ENCODE results near the gene BCL3.
"Not testable (repeated sequence)": the region's sequence is repeated elsewhere in the genome, so short reads cannot be mapped to it uniquely, and the experiment has no call there.

BCL3 gene

DNA sequence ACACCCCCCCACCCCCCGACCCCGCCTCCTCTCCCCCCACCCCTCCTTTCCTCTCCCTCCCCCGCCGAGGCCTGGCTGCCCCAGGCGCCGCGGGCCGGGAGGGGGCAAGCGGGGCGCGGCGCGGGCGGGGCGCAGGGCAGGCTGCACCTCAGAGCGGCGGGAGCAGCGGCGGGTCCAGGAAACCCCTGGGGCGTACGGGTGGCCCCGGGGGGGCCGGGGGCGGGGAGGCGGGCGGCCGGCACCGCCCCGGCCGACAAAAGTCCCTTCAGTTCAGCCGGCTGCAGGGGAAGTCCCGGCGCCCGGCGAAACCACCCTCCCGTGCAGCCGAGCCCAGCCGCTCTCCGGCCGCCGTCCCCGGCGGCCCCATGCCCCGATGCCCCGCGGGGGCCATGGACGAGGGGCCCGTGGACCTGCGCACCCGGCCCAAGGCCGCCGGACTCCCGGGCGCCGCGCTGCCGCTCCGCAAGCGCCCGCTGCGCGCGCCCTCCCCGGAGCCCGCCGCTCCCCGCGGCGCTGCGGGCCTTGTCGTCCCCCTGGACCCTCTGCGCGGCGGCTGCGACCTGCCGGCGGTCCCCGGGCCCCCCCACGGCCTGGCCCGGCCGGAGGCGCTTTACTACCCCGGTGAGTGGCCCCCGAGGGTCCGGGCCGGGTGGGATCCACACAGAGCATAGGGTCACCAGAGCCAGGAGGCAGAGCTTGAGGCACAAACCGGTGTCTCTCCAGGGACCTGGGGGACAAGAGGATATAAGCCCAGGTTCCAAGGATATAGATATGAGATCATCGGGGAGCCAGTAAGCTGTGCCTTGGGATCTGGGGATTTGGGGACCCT lies at the start of gene BCL3:
Gene BCL3, plus strand, starts transcription at position 283 of the 829 bp plus-strand sequence. Its CDS starts 83 bp downstream, at position 366.
- DNase-seq: no peak

- DNase-seq: no peak
Measured at GRCh38 chr19:44700547-44700946, 48.0 kb upstream of the BCL3 start.

GRCh38 chr19:44701228-44701627 lies 47.3 kb upstream of the BCL3 start:
- no peak for DNase-seq

DNA sequence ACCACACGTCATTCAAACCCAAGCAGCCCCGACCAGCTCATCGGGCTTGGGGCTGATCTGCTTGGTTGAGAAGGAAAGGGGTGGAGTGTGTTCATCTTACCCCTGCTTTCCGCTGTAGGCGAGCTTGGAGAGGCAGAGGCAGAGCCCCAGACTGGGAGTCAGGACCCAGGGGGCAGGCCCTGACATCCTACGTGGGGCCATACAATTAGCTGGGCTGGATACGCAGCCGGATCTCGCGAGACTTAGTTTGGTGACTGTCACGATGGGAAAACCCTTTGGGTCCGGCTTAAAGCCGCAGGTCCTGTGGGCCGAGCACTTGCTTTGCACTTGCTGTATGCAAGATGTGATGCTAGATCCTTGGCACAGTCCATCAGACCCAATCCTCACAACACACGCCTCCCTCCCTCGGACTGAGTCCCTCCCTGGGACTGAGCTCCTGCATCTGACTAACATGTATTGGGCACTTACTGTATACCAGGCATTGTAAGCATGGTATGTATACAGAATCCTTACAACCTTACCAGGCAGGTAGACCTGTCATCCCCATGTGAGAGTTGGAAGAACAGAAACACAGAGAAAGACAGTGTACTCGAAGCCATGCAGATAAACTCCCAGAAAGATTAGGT lies 45.8 kb upstream of the BCL3 start:
- DNase-seq: no peak

DNA sequence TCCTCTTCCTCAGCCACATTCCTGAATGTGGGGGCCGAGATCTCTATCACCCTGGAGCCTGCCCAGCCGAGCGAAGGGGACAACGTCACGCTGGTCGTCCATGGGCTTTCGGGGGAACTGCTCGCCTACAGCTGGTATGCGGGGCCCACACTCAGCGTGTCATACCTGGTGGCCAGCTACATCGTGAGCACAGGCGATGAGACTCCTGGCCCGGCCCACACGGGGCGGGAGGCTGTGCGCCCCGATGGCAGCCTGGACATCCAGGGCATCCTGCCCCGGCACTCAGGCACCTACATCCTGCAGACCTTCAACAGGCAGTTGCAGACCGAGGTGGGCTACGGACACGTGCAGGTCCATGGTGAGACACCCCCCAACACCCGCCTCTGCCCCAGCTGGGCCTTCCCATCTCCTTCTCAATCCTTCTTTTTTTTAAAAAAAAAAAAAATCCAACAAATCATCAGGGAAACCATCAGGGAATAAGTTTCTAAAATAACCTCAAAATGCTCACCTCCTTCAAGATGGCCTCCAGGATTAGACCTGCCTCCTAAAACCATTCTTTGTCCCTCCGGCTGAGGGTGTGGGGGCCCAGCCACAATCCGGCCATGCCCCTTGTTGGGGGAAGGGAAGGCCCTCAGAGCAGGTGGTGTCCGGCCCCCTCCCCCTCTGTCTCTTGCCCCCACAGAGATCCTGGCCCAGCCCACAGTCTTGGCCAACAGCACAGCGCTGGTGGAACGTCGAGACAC lies 45.0 kb upstream of the BCL3 start:
- no peak for DNase-seq

- no peak for DNase-seq
Measured at GRCh38 chr19:44704982-44705381, 43.5 kb upstream of the BCL3 start.

DNA sequence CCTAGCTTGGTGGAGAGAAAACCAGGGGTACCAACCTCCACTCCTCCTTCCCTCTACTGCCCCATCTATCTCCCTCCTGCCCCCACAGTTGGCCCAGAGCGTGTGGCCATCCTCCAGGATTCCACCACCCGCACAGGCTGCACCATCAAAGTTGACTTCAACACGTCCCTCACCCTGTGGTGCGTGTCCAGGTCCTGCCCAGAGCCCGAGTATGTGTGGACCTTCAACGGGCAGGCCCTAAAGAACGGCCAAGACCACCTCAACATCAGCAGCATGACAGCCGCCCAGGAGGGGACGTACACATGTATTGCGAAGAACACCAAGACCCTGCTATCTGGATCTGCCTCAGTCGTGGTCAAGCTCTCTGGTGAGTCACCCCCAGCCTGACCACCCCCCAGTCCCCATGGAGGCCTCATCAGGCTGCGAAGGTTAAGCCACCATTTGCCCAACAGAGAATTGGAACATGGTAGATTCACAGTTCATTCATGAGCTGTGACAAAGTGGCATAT lies 43.0 kb upstream of the BCL3 start:
- no peak for DNase-seq

GRCh38 chr19:44706506-44707236 lies 41.8 kb upstream of the BCL3 start:
- DNase-seq: no peak

GRCh38 chr19:44707794-44708193 lies 40.7 kb upstream of the BCL3 start:
- DNase-seq: no peak

DNA sequence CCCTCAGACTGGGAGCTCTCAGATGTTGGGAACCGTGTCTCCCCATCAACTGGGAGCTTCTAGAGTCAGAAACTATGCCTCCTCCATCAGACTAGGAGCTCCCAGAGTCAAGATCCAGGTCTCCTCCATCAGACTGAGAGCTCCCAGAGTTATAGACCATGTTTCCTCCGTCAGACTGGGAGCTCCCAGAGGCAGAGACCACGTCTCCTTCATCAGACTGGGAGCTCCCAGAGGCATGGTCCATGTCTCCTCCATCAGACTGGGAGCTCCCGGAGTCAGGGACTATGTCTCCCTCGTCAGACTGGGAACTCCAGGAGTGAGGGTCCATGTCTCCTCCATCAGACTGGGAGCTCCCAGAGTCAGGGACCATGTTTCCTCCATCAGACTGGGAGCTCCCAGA lies 39.6 kb upstream of the BCL3 start:
- DNase-seq: no peak

DNA sequence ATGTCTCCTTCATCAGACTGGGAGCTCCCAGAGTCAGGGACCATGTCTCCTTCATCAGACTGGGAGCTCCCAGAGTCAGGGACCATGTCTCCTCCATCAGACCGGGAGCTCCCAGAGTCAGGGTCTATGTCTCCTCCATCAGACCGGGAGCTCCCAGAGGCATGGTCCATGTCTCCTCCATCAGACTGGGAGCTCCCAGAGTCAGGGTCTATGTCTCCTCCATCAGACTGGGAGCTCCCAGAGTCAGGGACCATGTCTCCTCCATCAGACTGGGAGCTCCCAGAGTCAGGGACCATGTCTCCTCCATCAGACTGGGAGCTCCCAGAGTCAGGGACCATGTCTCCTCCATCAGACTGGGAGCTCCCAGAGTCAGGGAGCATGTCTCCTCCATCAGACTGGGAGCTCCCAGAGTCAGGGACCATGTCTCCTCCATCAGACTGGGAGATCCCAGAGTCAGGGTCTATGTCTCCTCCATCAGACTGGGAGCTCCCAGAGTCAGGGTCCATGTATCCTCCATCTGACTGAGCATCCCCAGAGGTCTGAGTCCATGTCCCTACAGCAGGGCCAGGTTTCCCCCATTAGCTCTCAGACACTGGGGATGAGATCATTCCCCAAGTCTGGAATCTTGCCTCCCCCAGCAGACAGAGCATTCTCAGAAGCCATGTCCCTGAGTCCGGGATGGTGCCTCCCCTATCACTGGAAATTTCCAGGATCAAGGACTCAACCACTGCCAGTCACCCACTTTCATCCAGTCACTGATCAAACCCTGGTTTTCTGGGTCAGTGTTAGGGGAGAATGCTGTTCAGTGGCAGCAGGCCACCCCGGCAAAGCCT lies 38.9 kb upstream of the BCL3 start:
- DNase-seq: not testable (repeated sequence)

DNA sequence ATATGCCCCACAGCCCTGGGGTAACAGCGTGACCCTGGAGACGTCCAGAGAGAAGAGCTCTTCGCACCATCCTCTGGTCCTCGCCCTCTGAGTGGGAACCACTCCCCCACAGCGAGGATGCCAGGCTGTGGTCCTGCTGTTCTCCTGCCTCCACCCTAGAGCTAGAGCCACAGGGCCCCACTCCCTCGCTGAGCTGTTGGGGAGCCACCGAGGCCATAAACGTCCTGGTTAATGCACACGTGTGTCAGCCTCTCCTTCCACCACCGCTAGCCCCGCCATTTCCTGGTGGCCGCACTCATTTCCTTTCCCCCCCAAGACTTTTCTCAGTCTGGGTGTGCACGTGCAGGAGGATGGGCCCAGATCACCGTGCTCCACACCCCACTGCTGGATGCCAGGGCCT lies 38.0 kb upstream of the BCL3 start:
- DNase-seq: no peak

GRCh38 chr19:44712864-44713515 lies 35.5 kb upstream of the BCL3 start:
- no peak for DNase-seq

DNA sequence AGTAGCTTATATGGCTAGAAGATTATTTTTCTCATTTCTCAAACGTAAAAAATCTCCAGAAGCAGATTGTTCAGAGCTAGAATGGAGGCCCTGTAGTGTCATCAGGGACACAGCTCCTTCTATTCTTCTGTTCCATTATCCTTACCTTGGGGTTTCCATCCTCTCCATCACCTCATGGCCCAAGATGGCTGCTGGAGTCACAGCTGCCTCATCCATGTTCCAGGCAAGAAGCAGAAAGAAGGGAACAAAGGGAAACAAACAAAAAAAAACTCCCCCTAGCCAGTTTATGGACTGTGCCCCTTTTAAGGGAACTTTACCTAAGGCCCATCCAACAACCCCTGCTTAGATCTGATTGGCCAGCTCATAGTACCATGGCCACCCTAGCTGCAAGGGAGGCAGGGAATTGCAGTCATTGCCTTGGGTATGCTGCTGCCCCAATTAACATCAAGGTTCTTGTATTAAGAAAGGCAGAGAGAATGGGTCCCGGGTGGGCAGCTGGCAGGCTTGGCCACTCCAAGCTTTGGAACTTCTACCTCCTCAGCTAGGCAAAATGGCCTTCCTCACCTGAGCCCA lies 33.8 kb upstream of the BCL3 start:
- no peak for DNase-seq

DNA sequence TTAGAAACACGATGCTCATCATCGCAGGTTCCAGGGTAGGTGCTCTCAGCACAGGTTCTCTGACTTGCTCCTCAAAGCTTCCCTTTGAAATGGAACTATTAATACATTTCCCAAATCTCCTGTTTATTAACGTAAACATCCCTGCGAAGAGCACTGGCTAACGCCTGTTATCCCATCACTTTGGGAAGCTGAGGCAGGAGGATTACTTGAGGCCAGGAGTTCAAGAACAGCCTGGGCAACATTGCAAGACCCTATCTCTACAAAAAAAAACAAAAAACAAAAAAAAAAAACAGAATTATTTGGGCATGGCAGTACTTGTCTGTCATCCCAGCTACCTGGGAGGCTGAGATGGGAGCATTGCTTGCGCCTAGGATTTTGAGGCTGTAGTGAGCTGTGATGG lies 30.9 kb upstream of the BCL3 start:
- no peak for DNase-seq

DNA sequence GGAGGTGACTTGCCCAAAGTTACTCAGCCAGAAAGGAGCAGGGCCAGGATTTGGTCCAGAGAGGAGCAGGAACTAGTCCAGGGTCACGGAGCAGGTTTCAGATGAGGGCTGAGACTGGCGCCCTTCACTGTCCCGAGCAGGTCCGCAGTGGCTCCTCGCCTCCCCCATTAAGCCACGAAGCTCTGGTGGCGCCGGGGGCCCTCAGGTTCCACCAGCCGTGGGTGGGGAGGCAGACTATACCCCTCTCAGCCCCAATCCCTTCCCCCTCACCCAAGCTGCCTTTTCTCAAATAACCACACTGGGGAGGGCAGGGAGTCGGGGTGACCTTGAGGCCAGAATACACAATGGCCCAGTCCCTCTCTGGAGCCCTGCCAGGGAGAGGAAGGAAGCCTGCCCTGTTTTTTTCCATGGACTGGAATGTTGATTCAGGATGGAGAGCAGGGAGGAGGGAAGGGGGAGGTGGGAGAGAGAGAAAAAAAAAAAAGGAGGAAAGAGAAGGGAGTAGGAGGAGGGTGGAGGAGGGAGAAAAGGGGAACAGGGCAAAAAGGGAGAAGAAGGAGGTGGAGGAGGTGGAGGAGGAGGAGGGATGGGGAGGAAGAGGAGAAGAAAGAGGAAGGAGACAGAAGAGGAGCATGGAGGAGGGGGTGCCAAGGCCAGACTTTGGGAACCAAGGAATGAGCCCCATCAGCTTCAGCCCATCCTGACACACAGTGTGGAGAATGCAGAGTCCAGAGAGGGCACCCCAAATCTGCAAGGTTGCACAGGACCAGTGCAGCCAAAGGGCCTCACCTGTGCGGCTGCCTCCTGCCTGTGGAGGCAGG lies 29.9 kb upstream of the BCL3 start:
- no peak for DNase-seq

DNA sequence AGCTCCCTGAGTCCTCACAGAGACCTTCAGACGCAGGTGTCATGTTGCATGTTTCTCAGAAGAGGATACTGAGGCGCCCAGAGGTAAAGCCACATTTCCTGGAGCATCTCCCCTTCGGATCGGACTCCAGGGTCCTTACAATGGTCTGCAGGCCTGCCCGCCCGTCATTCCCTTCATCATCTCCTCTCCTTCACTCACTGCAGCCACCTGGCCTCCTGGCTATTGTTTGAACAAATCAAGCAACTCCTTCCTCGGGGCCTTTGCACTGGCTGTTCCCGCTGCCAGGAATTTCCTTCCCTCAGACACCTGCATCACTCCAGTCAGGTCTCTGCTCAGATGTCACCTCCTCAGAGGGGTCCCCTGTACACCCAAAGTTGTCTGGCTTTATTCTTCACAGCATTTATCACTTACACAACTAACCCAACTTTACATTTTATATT lies 29.2 kb upstream of the BCL3 start:
- no peak for DNase-seq

DNA sequence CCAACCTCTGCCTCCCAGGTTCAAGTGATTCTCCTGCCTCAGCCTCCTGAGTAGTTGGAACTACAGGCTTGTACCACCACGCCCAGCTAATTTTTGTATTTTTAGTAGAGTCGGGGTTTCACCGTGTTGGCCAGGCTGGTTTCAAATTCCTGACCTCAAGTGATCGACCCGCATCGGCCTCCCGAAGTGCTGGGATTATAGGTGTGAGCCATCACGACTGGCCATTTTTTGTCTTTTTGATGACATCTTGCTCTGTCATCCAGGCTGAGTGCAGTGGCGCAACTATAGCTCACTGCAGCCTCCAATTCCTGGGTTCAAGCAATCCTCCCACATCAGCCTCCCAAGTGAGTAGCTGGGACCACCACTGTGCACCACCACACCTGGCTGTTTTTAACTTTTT lies 28.1 kb upstream of the BCL3 start:
- DNase-seq: not testable (repeated sequence)

DNA sequence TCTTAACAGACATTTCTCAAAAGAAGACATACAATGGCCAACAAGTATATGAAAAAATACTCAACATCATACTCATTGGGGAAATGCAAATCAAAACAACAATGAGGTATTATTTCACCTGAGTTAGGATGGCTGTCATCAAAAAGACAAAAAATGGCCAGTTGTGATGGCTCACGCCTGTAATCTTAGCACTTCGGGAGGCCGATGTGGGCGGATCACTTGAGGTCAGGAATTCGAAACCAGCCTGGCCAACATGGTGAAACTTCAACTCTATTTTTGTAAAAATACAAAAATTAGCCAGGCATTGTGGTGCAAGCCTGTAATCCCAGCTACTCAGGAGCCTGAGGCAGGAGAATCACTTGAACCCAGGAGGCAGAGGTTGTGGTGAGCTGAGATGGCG lies 27.6 kb upstream of the BCL3 start:
- DNase-seq: no peak

GRCh38 chr19:44721369-44721768 lies 27.1 kb upstream of the BCL3 start:
- not testable (repeated sequence) for DNase-seq

Data from 8988T (cell line).